CD4-positive, alpha-beta T cell treated with Interleukin-4 for 4 hours (primary cell): ENCODE results near the gene ADGRF4.

Experiments used
- DNase-seq: peaks from one replicate; pipeline ENCODE4 v3.0.0-alpha.2; 2020

ADGRF4 gene, protein sequence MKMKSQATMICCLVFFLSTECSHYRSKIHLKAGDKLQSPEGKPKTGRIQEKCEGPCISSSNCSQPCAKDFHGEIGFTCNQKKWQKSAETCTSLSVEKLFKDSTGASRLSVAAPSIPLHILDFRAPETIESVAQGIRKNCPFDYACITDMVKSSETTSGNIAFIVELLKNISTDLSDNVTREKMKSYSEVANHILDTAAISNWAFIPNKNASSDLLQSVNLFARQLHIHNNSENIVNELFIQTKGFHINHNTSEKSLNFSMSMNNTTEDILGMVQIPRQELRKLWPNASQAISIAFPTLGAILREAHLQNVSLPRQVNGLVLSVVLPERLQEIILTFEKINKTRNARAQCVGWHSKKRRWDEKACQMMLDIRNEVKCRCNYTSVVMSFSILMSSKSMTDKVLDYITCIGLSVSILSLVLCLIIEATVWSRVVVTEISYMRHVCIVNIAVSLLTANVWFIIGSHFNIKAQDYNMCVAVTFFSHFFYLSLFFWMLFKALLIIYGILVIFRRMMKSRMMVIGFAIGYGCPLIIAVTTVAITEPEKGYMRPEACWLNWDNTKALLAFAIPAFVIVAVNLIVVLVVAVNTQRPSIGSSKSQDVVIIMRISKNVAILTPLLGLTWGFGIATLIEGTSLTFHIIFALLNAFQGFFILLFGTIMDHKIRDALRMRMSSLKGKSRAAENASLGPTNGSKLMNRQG

DNA sequence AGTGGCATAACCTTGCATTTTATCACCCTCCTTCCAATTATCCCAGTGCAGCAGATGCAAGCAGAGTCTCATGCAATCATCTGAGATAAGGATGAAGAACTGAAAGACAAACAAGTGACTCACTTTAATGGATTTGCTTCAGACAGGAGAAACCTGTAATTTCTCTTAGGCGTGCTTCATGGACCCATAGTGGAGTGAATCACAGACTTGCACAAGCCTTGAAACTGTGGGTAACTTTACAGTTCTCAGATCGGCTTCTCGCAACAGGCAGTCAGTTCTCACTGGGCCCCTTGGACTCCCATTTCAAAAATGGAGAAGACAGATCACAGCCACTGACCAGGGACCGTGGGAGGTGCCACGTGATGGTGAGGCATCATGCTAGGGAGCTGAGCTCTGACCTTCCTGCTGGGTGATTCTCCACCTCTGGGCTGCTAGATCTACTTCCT lies at the start of gene ADGRF4:
TSS of gene ADGRF4 (plus strand) at position 239 of the 446 bp plus-strand sequence. CDS start 8,666 bp downstream, outside the sequence.
- DNase-seq, result no peak

DNA sequence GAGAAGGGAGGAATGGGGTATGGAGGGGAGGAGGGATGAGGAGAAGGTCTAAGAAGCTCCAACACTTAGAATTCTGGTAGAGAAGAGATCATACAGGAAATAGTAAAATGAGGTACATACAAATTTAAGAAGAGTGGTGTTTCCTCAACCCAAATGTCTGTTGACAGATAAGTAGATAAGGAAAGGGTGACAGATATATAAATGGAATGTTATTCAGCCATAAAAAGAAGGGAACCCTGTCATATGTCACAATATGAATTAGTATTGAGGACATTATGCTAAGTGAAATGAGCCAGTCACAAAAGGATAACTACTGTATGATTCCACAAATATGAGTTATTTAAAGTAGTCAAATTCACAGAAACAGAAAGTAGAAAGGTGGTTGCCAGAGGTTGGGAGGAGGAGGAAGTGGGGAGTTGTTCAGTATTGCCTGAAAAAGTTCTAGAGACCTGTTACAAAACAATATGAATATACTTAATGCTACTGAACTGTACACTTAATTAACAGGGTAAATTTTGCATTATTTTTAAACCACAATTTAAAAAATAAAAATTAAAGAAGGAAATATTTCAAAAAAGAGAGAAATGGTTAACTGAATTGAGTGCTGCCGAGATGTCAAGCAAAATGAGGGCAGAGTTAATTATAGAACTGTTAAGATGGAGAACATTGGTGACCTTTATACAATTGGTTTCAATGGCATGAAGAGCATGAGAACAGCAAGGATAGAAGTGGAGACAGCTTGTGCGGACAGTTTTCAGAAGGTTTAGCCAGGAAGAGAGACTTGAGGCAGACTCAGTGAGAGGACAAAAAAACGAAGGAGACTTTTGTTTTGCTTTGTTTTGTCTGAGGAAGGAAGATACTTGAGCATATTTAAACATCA lies 47.6 kb upstream of the ADGRF4 start:
- DNase-seq, result no peak

DNA sequence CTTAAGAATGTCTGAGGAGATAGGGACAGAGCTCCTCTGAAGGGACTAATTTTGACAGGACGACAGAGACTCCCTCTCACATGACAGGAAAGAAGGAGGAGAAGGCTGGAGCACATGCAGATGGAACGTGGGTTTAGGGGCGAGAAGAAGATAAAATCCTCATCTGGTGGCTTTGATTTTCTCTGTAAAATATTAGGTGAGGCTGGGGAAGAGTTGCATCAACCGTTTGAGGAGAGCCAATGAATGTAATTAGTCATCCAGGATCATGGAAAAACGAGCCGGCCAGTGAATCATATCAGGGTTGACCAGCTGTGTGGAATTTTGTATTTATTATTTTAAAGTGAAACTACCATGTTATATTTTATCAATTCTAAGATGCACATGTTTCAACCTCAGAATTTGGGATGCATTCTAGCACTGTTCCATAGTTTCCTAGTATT lies 46.9 kb upstream of the ADGRF4 start:
- no peak for DNase-seq

DNA sequence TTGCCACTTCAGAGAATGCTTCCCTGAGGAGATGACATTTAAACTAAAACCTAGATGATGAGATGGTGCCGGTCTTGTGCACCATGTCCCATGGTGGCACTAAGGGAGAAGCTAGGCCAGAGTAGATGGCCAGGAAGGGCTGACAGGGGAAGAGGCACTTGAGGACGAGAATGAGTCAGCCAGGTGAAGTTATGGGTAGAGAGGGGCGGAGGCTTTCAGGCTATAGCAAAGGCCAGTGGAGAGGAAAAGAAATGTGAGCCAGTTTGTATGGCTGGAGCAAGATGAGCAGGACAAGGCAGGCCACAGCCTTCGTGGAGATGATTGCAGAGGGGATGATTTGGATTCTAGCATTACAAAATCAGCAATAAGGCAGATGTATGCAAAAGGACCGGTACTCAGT lies 44.7 kb upstream of the ADGRF4 start:
- DNase-seq, result no peak

DNA sequence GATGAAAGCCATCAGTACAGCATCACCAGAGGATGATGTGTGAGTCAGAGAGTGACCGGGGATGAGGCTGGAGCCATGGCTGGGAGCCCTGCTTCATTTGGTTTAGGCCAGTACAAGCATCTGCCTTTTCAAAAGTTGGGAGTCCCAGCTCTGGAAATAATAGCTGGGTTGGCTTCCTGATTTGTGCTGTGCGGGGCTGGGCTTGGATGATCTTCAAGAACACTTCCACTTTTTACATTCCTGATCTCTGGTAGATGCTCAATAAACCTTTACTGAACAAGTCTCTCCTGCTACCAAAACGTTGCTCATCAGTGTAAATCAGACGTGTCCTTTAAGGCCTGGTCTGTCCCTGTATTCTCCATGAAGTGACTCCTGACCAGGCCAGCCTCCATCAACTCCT lies 44.1 kb upstream of the ADGRF4 start:
- no peak for DNase-seq

DNA sequence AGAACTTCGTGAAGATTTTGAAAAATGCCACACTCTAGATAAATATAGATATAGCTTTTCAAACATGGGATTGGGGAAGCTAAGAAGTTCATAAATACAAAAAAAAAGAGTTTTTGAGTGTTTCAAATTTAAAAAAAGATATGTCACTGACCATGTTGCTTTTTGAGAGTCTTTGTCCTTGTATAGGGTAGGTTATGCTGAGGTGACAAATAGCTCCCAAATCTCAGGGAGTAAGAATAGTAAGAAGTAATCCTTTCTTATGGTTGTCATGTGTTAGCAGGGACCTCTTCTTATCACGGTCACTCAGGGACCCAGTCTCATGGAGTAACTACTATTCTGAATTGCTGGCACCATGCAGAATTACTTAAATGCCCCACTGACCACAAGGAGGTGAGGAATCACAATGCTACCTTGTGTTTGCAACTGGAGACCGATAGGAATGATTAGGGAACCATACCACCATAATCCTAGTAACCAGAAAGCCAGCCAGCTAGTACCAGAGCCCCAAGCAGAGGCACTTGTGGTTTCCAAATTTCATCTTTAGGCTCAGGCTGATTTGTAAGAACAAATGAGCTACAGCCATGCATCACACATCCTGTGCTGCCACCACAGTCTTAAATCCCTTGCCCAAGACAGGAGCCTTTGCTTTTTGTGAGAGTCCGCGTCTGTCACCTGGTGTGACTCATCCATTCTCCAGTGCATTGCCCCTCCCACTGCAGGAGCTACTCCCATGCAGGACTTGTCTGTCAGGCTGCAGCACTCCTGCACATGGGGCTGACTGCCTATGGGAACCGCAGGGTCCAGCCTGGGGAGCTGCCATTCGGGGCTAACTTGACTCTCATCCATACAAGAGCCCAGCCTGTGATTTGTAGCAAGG lies 42.4 kb upstream of the ADGRF4 start:
- peak; percentile 25 for DNase-seq

DNA sequence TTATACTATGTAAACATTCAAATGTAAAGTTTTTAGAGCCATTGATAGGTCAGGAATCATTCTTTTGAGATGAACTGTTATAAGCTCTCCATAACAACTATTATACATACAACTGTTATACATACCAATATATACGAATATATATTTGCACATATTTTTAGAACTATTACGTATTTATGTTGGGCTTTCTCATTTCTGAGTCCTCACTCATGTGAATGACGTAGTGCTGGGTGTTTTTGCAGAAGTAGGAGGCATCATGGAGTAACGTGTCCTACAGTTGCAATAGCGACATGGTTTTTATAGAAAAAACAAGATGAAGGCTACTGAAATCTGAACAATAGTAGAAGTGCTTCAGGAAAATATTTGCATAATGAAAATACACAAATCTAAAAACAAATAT lies 36.4 kb upstream of the ADGRF4 start:
- no peak for DNase-seq

DNA sequence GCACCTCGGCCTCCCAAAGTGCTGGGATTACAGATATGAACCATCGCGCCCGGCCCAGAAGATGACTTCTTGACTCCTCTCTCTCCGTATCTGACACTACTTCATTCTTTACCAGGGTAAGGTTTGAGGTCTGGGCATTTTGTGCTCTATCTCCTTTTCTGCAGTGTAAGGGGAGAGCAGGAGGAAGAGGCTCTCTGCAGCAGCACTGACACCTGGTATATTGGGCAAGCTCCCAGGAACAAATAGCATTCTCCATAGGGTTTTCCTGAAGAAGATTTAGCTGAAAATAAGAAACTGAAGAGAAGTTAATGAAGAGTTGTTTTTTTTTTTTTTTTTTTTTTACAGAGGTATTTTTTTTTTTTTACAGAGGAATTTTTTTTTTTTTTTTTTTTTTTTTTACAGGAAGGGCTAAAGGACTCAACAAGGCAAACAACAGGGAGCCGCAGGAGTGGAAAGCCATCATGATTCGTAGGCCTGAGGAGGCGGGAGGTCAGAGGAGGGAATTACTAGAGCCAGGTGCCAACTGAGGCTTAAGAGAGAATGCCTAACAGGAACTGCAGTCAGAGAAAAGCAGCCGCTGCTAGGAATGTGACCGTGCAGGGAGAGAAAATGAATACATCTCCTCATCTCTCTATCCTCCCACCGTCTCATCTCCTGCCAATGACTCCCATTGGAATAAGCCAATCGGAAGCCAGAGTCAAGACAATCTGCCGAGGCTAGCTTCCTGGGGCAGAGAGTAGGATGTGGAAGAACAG lies 34.7 kb upstream of the ADGRF4 start:
- no peak for DNase-seq

DNA sequence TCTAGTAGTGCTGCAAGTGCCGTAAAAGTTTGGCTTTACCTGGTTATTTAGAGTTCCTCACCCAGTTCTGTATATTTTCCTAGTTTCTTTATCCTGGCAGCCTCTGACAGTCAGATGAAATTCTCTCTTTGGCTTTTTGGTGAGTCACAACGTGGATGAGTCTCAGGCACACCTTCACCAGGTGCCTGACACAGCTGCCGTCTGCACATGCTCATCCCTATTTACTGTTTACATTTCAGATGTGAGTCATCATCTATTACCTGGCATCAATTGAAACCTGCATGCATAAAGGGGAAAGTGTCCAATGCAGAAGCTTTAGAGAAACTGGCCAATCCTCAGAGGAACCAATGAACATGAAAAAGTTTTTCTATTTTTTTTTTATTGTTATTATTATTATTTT lies 33.3 kb upstream of the ADGRF4 start:
- DNase-seq, result no peak

DNA sequence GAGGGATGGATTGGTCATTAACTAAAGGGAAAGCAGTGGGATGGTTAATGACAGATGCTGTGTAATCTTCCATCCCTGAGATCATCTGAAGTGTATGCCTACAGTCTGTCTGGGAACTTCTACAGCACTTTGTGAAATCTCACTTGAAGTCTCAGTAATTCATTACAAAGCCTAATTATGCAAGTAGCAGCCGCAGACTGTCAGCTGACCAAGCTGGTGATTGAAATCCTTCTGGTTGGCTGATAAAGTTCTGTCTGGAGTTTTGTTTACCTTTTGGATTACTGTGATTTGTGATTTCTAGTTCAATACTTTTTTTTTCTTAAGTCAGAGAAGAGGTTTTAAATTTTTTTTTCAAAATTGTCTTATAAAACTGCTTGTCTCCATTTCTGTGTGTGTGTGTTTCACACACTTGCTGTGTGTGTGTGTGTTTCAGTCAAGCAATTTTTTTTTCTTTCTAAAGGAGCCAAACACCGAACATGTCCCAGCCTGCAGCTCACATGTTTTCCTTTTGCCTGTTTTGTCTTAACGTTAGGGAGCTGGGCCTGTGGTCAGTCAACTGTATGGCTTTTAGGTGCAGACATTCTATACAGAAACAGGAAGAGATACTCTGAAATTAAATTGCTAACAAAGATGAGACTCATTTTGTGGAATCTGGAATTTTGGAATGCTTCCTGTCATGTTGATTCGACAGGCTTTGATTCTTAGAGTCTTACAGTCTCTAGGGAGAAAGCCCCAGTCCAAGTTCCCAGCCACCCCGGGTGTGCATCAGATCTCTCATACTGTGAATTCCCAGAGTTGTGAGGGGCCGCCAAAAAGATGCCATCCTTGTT lies 28.5 kb upstream of the ADGRF4 start:
- DNase-seq, result no peak

DNA sequence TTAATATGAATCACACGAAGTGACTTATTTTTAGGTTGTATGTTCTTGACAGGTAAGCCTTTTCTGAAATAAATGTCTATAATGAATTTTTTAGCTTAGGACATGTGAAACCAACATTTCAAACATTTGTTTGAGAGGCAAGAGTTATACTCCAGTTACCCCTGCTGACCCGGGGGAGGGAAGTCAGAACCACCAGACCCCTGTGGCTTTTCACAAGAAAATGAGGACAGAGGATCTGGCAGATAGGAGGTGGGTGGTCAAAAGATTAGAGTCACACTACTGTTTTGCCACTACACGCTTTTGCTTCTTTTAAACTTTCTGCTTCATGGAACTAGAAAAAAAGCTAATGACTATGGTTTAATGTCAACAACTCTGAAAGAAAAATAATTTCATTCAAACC lies 27.5 kb upstream of the ADGRF4 start:
- DNase-seq, result no peak

DNA sequence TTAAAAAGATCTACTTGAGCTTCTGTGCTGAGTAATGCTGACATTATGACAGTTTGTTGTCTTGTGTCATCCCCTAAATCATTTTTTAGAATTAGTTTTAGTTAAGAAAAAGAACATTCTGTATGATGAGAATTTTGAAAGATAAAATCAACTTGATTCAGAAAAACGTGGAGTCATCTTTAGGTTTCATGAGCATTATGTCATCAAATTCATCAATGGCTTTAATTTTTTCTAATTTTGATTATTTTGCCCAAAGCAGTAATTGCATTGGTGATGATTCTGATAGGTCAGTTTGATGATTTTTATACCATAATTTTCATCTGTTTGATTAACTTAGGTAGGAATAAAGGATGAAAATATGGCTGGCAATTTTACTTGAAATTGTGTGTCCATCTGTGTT lies 26.6 kb upstream of the ADGRF4 start:
- no peak for DNase-seq

DNA sequence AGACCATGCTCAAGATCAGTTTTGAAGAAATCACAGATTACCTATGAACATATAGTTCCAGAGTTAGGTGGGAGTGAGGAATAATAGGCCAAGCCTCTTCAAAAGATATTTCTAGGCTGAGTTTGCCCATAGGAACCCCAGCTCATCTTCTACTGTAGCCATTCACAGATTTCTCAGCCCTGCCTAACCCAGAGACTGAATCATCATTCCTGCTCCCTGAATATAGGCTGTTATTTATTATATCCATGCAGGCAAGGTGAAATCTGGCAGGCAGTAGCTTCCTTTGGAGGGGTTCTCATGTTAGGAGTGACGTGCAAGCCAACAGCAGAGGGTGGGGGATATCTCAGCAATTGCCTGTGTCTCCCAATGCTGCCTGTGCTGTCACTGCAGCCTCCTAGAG lies 25.6 kb upstream of the ADGRF4 start:
- DNase-seq, result no peak

DNA sequence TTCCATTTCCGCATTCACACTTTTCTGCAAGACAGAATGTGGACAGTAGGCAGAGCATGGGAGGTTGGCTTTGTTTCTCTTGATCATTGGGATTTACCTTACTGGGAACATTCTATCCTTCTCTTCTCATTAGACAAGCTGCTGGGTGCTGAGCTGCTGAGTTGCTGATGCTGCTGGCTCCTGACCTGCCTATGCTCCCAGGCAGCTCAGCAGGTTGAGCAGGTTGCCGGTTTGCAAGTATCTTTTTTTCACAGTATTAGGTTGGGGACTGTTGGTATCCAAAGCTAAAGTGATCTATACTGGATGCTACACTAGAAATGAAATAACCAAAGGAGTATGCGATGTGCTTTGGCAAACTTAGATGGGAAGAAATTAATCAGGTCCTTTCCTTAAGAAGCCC lies 23.7 kb upstream of the ADGRF4 start:
- no peak for DNase-seq

DNA sequence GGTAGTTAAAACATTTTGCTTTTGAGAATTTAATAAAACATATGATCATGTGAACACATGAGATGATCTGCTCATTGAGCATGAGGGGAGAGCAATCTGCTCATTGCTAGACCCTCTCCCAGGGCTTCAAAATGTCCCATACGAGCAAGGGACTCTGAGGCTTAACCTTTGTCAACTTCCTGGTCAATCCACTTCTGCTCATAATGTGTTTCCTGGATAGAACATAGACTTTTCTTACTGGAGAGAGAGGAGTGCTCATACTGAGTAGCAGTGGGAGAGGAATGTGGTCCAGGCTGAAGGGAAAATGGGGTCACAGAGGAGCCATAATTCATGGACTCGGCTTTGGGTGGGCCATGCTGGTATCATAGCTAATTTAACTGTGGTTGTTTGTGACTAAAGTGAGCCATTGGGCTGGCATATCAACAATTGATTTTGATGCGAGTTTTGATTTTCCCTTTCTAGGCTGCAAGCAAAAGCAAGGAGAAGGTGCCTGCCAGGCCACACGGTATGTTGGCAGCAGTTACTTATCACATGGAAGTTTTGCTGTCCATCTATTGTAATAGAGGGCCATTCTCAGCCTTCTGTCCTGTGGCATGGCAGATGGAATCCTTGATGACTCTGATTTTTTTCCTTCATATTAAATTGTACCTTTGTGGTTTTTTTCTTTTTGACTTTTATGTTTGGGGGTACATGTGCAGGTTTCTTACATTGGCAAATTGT lies 20.8 kb upstream of the ADGRF4 start:
- no peak for DNase-seq

DNA sequence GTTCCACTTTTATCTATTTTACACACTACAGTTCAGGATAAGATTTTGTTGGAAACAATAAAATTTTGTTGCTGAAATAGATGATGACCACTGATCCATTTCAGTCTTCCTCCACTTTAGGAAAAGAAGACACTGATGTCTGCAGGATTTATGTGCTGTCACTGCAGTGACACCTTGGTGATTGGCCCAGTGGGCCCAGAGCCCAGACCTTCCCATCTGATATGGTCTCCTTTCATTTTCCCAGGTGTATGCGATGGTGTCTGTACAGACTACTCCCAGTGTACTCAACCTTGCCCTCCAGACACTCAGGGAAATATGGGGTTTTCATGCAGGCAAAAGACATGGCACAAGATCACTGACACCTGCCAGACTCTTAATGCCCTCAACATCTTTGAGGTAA lies 19.6 kb upstream of the ADGRF4 start:
- no peak for DNase-seq

DNA sequence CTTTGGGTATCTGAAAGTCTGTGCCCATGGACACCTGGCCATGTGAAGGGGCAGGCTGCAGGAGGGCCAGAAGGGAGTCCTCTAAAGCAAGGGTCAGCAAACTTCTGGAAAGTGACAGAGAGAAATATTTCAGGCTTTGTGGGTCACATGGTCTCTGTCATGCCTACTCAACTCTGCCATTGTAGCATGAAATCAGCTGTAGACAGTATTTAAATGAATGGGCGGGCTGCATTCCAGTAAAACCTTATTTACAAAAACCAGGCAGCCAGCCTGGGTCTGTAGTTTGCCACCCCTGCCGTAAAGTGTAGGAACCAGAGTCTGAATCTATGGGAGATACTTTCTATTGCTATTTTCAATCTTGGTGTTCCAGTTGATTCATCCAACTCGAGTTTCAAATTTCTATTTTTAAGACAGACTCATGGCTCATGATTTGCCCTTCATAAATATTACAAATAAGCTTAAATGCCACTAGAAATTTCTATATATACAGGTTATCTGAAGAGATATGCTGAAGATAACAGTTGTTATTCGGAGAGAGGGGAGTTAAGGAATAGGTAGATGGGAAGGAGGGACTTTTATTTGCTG lies 19.0 kb upstream of the ADGRF4 start:
- DNase-seq, result no peak

DNA sequence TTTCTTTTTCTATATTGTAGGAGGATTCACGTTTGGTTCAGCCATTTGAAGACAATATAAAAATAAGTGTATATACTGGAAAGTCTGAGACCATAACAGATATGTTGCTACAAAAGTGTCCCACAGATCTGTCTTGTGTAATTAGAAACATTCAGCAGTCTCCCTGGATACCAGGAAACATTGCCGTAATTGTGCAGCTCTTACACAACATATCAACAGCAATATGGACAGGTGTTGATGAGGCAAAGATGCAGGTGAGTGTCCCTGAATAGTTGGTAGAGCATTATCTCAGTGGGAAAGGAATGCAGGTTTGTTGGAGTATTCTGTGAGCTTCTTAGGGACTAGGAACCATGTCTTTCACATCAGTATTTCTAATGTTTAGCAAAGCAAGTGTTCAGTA lies 18.3 kb upstream of the ADGRF4 start:
- DNase-seq, result no peak

DNA sequence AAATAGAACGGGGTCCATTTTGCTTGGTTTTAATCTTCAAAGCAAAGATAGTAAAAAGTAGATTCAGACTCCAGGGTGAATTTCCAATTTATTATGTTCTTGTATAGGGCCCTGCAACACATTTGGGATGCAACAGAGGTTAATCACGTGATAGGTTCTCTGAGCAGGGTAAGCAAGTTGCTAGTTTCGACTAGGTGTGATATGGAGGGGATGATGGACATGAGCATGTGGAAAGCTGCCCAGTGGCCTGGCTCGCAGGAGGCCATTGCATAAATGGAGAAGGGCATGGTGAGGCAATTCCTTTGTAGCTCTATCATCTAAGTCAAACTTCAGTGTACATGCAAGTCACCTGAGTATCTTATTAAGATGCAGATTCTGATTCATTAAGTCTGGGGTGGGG lies 17.7 kb upstream of the ADGRF4 start:
- no peak for DNase-seq
